ENCODE measurements around the gene ETNK1.
"Not testable (repeated sequence)": the region's sequence is repeated elsewhere in the genome, so short reads cannot be mapped to it uniquely, and the experiment has no call there.

The ETNK1 gene, protein sequence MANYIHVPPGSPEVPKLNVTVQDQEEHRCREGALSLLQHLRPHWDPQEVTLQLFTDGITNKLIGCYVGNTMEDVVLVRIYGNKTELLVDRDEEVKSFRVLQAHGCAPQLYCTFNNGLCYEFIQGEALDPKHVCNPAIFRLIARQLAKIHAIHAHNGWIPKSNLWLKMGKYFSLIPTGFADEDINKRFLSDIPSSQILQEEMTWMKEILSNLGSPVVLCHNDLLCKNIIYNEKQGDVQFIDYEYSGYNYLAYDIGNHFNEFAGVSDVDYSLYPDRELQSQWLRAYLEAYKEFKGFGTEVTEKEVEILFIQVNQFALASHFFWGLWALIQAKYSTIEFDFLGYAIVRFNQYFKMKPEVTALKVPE

DNA sequence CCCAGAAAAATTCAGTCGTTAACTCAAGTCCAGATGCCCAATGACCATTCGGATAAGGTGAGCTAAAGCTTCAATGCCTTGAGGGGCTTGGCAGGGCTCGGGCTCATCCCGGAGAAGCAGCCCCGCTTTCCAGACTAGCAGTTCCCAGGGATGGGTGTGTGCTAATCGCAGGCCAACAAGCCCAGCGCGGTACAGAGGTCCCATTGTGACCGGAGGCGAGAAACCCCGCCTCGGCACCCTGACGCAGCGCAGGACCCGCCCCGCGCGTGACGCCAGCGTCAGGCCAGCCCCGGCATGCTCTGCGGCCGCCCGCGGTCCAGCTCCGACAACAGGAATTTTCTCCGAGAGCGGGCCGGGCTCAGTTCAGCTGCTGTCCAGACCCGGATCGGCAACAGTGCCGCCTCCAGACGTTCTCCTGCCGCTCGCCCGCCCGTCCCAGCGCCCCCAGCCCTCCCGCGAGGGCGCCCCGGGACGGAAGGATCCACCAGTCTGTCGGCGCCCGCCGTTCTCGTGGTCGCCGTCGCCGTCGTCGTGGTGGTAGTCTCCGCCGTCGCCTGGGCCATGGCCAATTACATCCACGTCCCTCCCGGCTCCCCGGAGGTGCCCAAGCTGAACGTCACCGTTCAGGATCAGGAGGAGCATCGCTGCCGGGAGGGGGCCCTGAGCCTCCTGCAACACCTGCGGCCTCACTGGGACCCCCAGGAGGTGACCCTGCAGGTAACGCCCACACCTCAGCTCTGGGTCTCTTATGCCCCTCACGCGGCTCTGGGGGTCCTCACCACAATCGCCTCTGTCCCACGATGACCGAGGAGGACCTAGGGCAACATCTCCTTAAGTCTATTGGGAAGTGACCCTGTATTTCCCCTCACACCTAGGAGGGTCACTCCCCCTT is at the start of gene ETNK1:
ETNK1 (plus strand) TSS at position 302 of the 892 bp plus-strand sequence; CDS start at position 562, 260 bp downstream.
- DNase-seq (ENCODE audit: low read depth), result peak; percentile 75

DNA sequence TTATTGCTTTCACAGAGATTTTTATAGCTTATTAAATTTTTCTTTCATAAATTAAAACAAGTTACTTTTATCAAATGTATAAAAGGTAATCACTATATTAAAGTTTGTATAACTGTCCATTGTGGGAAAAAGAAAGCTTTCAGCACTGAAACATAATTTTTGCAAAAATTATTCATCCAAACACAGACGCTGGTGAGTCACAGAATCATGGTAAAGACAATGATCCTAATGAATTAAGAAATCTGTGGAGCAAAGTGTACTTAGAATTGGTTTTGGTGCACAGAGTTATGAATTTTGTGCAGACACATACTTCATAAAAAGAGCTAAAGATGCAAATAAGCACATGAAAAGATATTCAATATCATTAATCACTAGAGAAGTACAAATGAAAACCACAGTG is 48.9 kb upstream of the ETNK1 start:
- DNase-seq (ENCODE audit: low read depth), result no peak

DNA sequence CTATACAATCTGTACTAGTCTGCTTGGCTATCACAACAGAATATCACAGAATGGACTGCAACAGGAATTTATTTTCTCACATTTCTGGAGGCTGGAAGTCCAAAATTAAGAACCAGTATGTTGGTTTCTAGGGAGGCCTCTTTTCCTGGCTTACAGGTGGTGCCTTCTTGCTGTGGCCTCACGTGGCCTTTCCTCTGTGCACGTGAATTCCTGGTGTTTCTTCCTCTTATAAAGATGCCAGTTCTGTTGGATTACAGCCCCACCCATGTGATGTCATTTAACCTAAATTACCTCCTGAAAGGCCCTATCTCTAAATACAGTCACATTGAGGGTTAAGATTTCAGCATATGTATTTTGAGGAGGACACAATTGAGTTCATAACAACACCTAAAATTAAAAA is 48.5 kb upstream of the ETNK1 start:
- no peak for DNase-seq (ENCODE audit: low read depth)

GRCh38 chr12:22577667-22578066 is 47.3 kb upstream of the ETNK1 start:
- DNase-seq (ENCODE audit: low read depth), result no peak

- no peak for DNase-seq (ENCODE audit: low read depth)
Observed at GRCh38 chr12:22578328-22578727, 46.6 kb upstream of the ETNK1 start.

- DNase-seq (ENCODE audit: low read depth), result no peak
Observed at GRCh38 chr12:22588817-22589216, 36.2 kb upstream of the ETNK1 start.

- no peak for DNase-seq (ENCODE audit: low read depth)
Observed at GRCh38 chr12:22593864-22594263, 31.1 kb upstream of the ETNK1 start.

DNA sequence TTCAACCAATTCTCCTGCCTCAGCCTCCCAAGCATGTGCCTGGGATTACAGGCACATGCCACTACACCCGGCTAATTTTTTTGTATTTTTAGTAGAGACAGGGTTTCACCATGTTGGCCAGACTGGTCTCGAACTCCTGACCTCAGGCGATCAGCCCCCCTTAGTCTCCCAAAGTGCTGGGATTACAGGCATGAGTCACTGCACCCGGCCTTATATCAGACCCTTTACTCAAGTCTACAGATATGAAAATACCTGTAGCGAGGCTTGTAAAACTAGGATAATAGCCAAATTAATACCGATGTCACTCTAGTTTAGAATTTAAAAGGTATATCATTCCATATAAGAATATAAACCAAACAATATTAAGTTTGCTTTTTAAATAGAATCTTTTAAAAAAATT is 27.4 kb upstream of the ETNK1 start:
- not testable (repeated sequence) for DNase-seq (ENCODE audit: low read depth)

DNA sequence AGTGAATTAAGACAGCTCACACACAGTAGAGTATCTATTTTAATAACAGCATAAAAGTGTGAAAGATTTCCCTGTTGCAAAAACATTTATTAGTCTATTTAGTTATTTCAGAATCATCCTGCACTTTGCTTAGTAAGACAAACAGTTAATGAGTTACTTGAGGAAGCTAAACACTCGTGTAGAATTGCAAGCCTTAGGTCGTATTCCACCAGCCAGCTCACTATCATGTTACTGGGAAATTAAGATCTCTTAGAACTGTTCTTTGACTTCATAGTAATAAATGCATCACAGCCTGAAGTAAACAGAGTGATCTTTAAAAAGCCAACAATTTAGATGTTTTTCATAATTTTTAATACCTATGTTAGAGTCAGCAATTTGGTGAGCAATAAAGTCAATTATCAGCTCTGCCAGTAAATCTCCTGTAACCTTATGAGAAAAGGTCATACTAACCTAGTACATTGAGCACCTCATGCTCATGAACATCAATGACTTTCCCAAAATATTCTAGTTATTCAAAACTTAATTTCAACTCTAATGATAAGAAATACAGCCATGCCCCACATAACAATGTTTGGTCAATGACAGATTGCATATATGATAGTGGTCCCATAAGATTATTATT is 26.7 kb upstream of the ETNK1 start:
- DNase-seq (ENCODE audit: low read depth), result no peak

- no peak for DNase-seq (ENCODE audit: low read depth)
Observed at GRCh38 chr12:22598763-22599161, 26.2 kb upstream of the ETNK1 start.

GRCh38 chr12:22600181-22600580 is 24.8 kb upstream of the ETNK1 start:
- DNase-seq (ENCODE audit: low read depth), result no peak

DNA sequence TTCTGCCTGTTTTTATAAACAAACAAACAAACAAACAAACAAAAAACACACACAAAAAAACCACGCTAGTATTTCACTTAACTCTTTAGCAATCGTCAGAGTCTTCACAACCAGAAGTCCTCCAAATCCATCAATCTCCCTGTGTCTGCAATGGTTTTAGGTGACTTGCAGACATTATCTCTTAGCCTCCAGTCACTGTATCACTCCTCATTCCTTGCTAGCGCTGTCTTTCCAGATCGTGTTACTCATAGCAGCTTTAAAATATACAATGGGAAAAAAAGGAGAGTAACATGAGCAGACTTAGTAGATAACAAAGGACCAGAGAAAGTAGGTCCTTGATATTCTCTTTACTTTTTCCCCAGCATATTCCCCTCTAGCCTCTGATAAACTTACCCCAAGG is 15.5 kb upstream of the ETNK1 start:
- DNase-seq (ENCODE audit: low read depth), result no peak

- DNase-seq (ENCODE audit: low read depth), result no peak
Observed at GRCh38 chr12:22610131-22610530, 14.8 kb upstream of the ETNK1 start.

- not testable (repeated sequence) for DNase-seq (ENCODE audit: low read depth)
Observed at GRCh38 chr12:22612822-22613221, 12.1 kb upstream of the ETNK1 start.

GRCh38 chr12:22615963-22616501 is 8.9 kb upstream of the ETNK1 start:
- no peak for DNase-seq (ENCODE audit: low read depth)

DNA sequence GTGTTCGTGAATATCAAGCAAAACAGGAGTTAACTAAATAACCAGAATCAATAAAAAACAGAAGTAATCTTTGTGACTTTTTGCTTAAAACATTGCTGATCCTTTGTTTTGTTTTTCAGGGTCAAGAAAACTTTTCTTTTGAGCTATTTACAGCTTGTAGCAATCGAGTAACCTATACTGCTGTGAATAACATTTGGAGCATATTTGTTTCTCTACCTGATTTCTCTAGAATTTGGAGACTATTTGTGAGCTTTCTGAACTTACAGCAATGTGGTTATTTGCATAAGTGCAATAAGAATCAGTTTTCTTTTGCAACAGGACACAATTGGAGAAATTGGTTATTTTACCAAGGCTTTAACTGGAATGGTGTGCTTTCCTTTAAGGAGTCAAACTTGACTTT is 7.3 kb upstream of the ETNK1 start:
- DNase-seq (ENCODE audit: low read depth), result no peak

- DNase-seq (ENCODE audit: low read depth), result no peak
Observed at GRCh38 chr12:22624548-22624869, 462 bp upstream of the ETNK1 start.

GRCh38 chr12:22625762-22626294 is 857 bp downstream of the ETNK1 start:
- no peak for DNase-seq (ENCODE audit: low read depth)

DNA sequence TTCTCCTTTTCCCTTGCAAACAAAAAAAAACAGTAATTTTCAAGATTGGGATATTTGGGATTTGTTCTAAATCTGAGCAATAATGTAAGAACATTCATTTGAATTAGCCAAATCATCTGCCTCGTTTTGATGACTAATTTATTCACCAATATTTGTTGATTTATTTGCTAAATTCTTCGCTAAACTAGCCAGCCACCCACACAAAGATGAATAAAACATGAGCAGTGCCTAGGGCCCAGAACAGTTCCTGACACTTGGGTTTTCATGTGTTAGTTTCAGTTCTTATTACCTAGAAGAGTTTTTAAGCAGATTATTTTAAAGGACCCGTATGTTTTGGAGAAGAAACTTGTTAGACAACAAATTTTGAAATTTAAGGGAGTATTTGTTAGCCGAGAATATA is 1.4 kb downstream of the ETNK1 start:
- DNase-seq (ENCODE audit: low read depth), result no peak

DNA sequence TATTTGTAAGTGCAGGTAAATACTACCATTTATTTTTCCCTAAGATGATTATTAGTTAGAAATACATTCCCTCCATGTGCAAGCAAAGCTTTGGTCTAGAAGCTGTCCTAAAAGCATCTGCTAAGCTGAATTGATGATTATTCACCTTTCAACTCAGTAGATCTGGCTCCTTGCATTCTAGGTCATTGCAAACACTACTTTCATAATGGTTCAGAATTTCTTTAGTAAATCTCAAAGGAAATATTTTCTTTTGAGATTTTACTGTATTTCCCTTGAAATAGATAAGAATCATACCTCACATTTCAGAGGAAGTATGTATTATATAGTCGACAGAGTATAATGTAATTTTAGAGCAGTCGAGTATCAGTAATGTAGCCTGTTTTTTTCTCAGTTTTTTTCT is 2.4 kb downstream of the ETNK1 start:
- DNase-seq (ENCODE audit: low read depth), result no peak

- no peak for DNase-seq (ENCODE audit: low read depth)
Observed at GRCh38 chr12:22628228-22628627, 3.3 kb downstream of the ETNK1 start.

DNA sequence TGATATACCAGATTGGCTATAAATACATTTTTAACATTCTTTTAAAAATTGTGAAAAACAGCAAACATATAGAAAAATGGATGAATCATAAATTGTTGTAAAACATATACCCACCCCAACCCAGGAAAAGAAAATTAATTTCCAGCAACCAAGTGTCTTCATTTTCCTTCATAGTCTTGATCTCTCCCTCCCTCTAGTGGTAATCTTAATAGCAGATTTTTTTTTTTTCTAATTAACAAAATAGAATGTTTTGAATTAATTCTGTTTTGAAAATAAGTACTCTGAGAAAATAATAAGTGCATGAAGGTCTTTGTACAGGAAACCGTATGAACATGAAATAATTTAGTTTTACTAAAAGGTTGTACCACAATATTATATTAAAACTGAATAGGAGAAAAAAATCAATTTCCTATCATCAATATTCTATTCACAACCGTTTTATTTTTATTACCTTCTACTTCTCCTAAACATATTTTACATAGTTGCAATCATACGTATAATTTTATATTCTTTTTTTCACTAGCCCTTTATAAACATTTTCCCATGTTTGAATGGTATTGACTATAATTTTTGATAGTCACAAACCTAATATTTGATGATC is 7.0 kb downstream of the ETNK1 start:
- DNase-seq (ENCODE audit: low read depth), result no peak
